Ovary (tissue), 9 donors: ENCODE results near the gene FAT2. TPM values are rescaled to one million over a fixed set of nuclear protein-coding genes. Genes with fewer than 3 reads are reported as not detected.

Experiments used
- DNase-seq, 5 donors: peaks; one replicate each; pipeline ENCODE4 v3.0.0-alpha.2; 2019 to 2020
- H3K27ac ChIP-seq, 2 donors: fragments of 200-600 bp; one replicate each; pipeline versions ENCODE4 v1.5.1 to v1.8.0; 2019 to 2022
- H3K27me3 ChIP-seq: fragments of 200-600 bp; one replicate; pipeline ENCODE4 v1.8.0; 2022
- H3K36me3 ChIP-seq: fragments of 200-600 bp; sonication (generic); one replicate; pipeline ENCODE4 v1.5.1; 2019
- H3K4me1 ChIP-seq: one replicate; pipeline ENCODE4 v1.8.1; 2013; ENCODE audit warnings: mild to moderate bottlenecking, moderate library complexity; ENCODE audit not compliant: insufficient read depth
- H3K4me3 ChIP-seq: fragments of 200-600 bp; sonication (generic); one replicate; pipeline ENCODE4 v1.5.1; 2017
- H3K9me3 ChIP-seq, 2 donors: fragments of 200-600 bp in 1 of 2; sonication (generic) in 1 of 2; one replicate each; pipeline versions ENCODE4 v1.5.1 to v1.8.1; 2013 to 2019; ENCODE audit warnings: mild to moderate bottlenecking in 1 of 2, moderate library complexity in 1 of 2
- CTCF ChIP-seq, 3 donors: fragments of 450-650 bp in 2 of 3; fragments of 200-600 bp in 1 of 3; IDR thresholded peaks; one replicate each; pipeline versions ENCODE4 v1.5.1 to v1.8.0; 2016 to 2022; ENCODE audit warnings: antibody characterized with exemption in 3 of 3, mild to moderate bottlenecking in 1 of 3
- EP300 ChIP-seq: sonication (generic); formaldehyde crosslinking; IDR thresholded peaks from one replicate; pipeline ENCODE4 v1.6.1; 2017; ENCODE audit warnings: antibody characterized with exemption
- POLR2A ChIP-seq: fragments of 450-650 bp; IDR thresholded peaks from one replicate; pipeline ENCODE4 v1.6.1; 2017; ENCODE audit warnings: antibody characterized with exemption, mild to moderate bottlenecking, moderate library complexity
- WGBS, 3 donors: extraction: QIAGEN DNeasy Blood & Tissue Kit in 1 of 3; methylation state at CpG; one replicate each; pipeline versions ENCODE4 v1.1.5 to v1.1.7; 2013 to 2017; 5-methylcytosine and 5-hydroxymethylcytosine counted together
- intact Hi-C, 4 donors: fragments of 100-400 bp; cut with DNase I; formaldehyde crosslinking; loops; one replicate each; pipeline versions ENCODE4 v1.11.0 to v1.15.1; 2022 to 2023
- polyA plus RNA-seq, 2 donors: library from polyadenylated mRNA; stranded (reverse); fragments of 200-250 nt in 1 of 2; fragments of 350-450 nt in 1 of 2; fragmentation: Illumina TruSeq in 1 of 2; extraction: RNeasy Lipid Tissue Mini Kit (QIAGEN cat#74804) in 1 of 2; gene quantifications; one replicate each; pipeline ENCODE4 v1.2.3, GENCODE V29; 2013 to 2014
- total RNA-seq, 7 donors: library from RNA; depleted of rRNA in 2 of 7; stranded (reverse); fragments of >200 nt in 2 of 7; fragmentation: NEBNext Ultra II Directional in 3 of 7; extraction: Animal tissue kit (Norgen Biotek cat#: 25700) in 3 of 7; gene quantifications; one replicate each; pipeline versions ENCODE4 v1.1.0 to v1.2.4, GENCODE V29; 2016 to 2023
- donor health status: DM: no; HTN: no; CAD: no; lungs with moderate emphysema.
- donor health status: DM: no; HTN: no; CAD: no.
- donor health status: Bipolar disorder and iron deficiency.
- donor health status: DM: yes; HTN: yes; CAD: no.
- donor health status: DM: no; HTN: no; CAD: no.
- donor health status: DM: yes; HTN: yes; CAD: no.

FAT2 gene
- total and polyA plus RNA-seq, 9 donors: 0.01 to 0.74 (median 0.14) TPM; not detected in 1

- Histone ChIP-seq H3K27ac (no peak overlapping the region), H3K9me3 (no peaks in the 10 kb centered on the region), H3K4me1 (no peaks in the 10 kb centered on the region), H3K27me3 (no peaks in the 10 kb centered on the region), H3K4me3 (no peak overlapping the region), H3K36me3 (no peaks in the 10 kb centered on the region)
- TF ChIP-seq EP300: no peak
- no peak for TF ChIP-seq POLR2A
- no peak for TF ChIP-seq CTCF (IDR thresholded peaks at IDR 0.05)
- DNase-seq: no peak
- 97 to 100% (median 100%) methylated on average over 1 of the region's 1 CpG for WGBS, 3 donors
- intact Hi-C loops: no loop called here
These were observed 16.6 kb downstream of the FAT2 start for GRCh38 chr5:151574444-151574996.

GRCh38 chr5:151572657-151573368, 18.3 kb downstream of the FAT2 start:
- no peak overlapping the region for H3K27ac ChIP-seq
- no peak for DNase-seq
- intact Hi-C loops: no loop called here
- H3K36me3 ChIP-seq: no peaks in the 10 kb centered on the region
- no peak for TF ChIP-seq POLR2A
- TF ChIP-seq EP300: no peak
- TF ChIP-seq CTCF (IDR thresholded peaks at IDR 0.05): no peak
- WGBS, 3 donors: 85 to 89% (median 87%) methylated on average over 8 of the region's 8 CpGs
- H3K27me3 ChIP-seq: no peaks in the 10 kb centered on the region
- H3K9me3 ChIP-seq: no peaks in the 10 kb centered on the region
- no peak overlapping the region for H3K4me3 ChIP-seq
- no peaks in the 10 kb centered on the region for H3K4me1 ChIP-seq

- whole genome bisulfite sequencing, 3 donors: 64 to 70% (median 68%) methylated on average over 9 of the region's 9 CpGs
- Histone ChIP-seq H3K4me1 (no peaks in the 10 kb centered on the region), H3K9me3 (no peaks in the 10 kb centered on the region), H3K27ac (no peak overlapping the region), H3K27me3 (no peaks in the 10 kb centered on the region), H3K4me3 (no peak overlapping the region), H3K36me3 (no peaks in the 10 kb centered on the region)
- intact Hi-C loops: no loop called here
- no peak for DNase-seq
- TF ChIP-seq POLR2A (no peak), EP300 (no peak), CTCF (IDR thresholded peaks at IDR 0.05) (no peak)
These were observed 19.6 kb downstream of the FAT2 start for GRCh38 chr5:151571270-151572173.

GRCh38 chr5:151570512-151571269, 20.4 kb downstream of the FAT2 start:
- no peak overlapping the region for H3K4me3 ChIP-seq
- H3K27me3 ChIP-seq: no peaks in the 10 kb centered on the region
- H3K36me3 ChIP-seq: no peaks in the 10 kb centered on the region
- no peaks in the 10 kb centered on the region for H3K4me1 ChIP-seq
- no peak overlapping the region for H3K27ac ChIP-seq
- intact Hi-C loops: no loop called here
- H3K9me3 ChIP-seq: no peaks in the 10 kb centered on the region
- WGBS, 3 donors: 72 to 80% (median 78%) methylated on average over 12 of the region's 12 CpGs
- no peak for TF ChIP-seq EP300
- no peak for TF ChIP-seq CTCF (IDR thresholded peaks at IDR 0.05)
- no peak for TF ChIP-seq POLR2A
- DNase-seq: no peak
